Left renal cortex interstitium (tissue), 4 donors: ENCODE data around the gene FAM120AOS. TPM values are rescaled to one million over a fixed set of nuclear protein-coding genes. Genes with fewer than 3 reads are reported as not detected.

Source experiments
- DNase-seq, 4 donors: peaks; one replicate each; pipeline ENCODE4 v3.0.0-alpha.2; 2013; ENCODE audit warnings: low read depth in 4 of 4, low spot score in 2 of 4, missing footprints in 1 of 4
- polyA plus RNA-seq, 4 donors: library from polyadenylated mRNA; unstranded; fragments of 120-200 nt; gene quantifications; one replicate each; pipeline ENCODE4 v1.2.1, GENCODE V29; 2013; ENCODE audit not compliant: insufficient read length in 4 of 4

The FAM120AOS gene
- polyA plus RNA-seq, 4 donors: 58.6 to 65.5 (median 62.9) TPM

GRCh38 chr9:93397661-93398373 lies 55.6 kb downstream of the FAM120AOS start:
- no peak for DNase-seq

Other genes starting within 250 kb of the FAM120AOS start
- gene FAM120A, start 1.9 kb downstream of the FAM120AOS start, polyA plus RNA-seq: 10 to 100 TPM; 69.7 to 81.0 (median 78.6) TPM
- 10 to 100 TPM; 32.9 to 45.3 (median 42.5) TPM for gene PHF2, start 123.0 kb upstream of the FAM120AOS start, polyA plus RNA-seq